Anterior cingulate cortex (tissue), 58 donors: Measurements from ENCODE around the gene CD200.

Experiments used
- DNase-seq, 58 donors: peaks; one replicate each; lab custom pipeline; 2025; lab: John Stamatoyannopoulos, UW

CD200 gene

GRCh38 chr3:112327371-112327951, 5.5 kb upstream of the CD200 start:
- DNase-seq, result peak in 7 of 58 donors; percentile 7 to 62 (median 30)

- DNase-seq, result no peak
Observed at GRCh38 chr3:112331851-112332250, 1.1 kb upstream of the CD200 start.

GRCh38 chr3:112333381-112334317, 693 bp downstream of the CD200 start:
- DNase-seq, result peak in 50 of 58 donors; percentile 17 to 79 (median 60)

GRCh38 chr3:112334691-112335433, 1.9 kb downstream of the CD200 start:
- no peak for DNase-seq

- no peak for DNase-seq
Observed at GRCh38 chr3:112335434-112335781, 2.5 kb downstream of the CD200 start.

GRCh38 chr3:112338021-112338726, 5.2 kb downstream of the CD200 start:
- no peak for DNase-seq

- DNase-seq, result no peak
Observed at GRCh38 chr3:112338727-112339056, 5.7 kb downstream of the CD200 start.

GRCh38 chr3:112339134-112339533, 6.2 kb downstream of the CD200 start:
- no peak for DNase-seq

- no peak for DNase-seq
Observed at GRCh38 chr3:112339609-112340008, 6.7 kb downstream of the CD200 start.

- DNase-seq, result no peak
Observed at GRCh38 chr3:112341386-112341785, 8.4 kb downstream of the CD200 start.

GRCh38 chr3:112345681-112346080, 12.7 kb downstream of the CD200 start:
- DNase-seq, result no peak

- DNase-seq, result no peak
Observed at GRCh38 chr3:112346491-112347122, 13.7 kb downstream of the CD200 start.

GRCh38 chr3:112348943-112349342, 16.0 kb downstream of the CD200 start:
- no peak for DNase-seq

- DNase-seq, result no peak
Observed at GRCh38 chr3:112349557-112349956, 16.6 kb downstream of the CD200 start.

GRCh38 chr3:112350018-112350810, 17.3 kb downstream of the CD200 start:
- DNase-seq, result no peak

GRCh38 chr3:112351036-112351435, 18.1 kb downstream of the CD200 start:
- DNase-seq, result no peak

GRCh38 chr3:112351823-112352222, 18.9 kb downstream of the CD200 start:
- no peak for DNase-seq

GRCh38 chr3:112352720-112353119, 19.8 kb downstream of the CD200 start:
- no peak for DNase-seq

GRCh38 chr3:112353365-112353764, 20.4 kb downstream of the CD200 start:
- no peak for DNase-seq
